Gastroesophageal sphincter (tissue), 4 donors: ENCODE data around the gene KRTAP10-1. TPM values are rescaled to one million over a fixed set of nuclear protein-coding genes. Genes with fewer than 3 reads are reported as not detected.
"Not testable (repeated sequence)": the region's sequence is repeated elsewhere in the genome, so short reads cannot be mapped to it uniquely, and the experiment has no call there.

Experiments
- ATAC-seq: fragments of 150-250 bp; one replicate; pipeline ENCODE4 v1.9.1; 2016; ENCODE audit warnings: mild to moderate bottlenecking, moderate library complexity
- H3K27ac ChIP-seq, 4 donors: fragments of 200-600 bp; sonication (generic) in 3 of 4; 1 replicate in 3 of 4; 2 replicates in 1 of 4; pipeline ENCODE4 v1.5.1; 2016 to 2019
- H3K27me3 ChIP-seq: fragments of 200-600 bp; sonication (generic); one replicate; pipeline ENCODE4 v1.5.1; 2019
- H3K36me3 ChIP-seq, 2 donors: fragments of 200-600 bp; sonication (generic); one replicate each; pipeline ENCODE4 v1.5.1; 2019; ENCODE audit warnings: control low read depth in 1 of 2
- H3K4me1 ChIP-seq, 3 donors: fragments of 200-600 bp; sonication (generic); 1 replicate in 2 of 3; 2 replicates in 1 of 3; pipeline ENCODE4 v1.5.1; 2016 to 2019; ENCODE audit warnings: control low read depth in 2 of 3
- H3K4me3 ChIP-seq, 2 donors: fragments of 200-600 bp; sonication (generic); one replicate each; pipeline ENCODE4 v1.5.1; 2019; ENCODE audit warnings: mild to moderate bottlenecking in 1 of 2, moderate library complexity in 1 of 2
- H3K9me3 ChIP-seq, 3 donors: fragments of 200-600 bp; sonication (generic); one replicate each; pipeline ENCODE4 v1.5.1; 2017 to 2019; ENCODE audit warnings: control low read depth in 2 of 3
- CTCF ChIP-seq, 4 experiments: fragments of 200-600 bp in 2 of 4; fragments of 450-650 bp in 2 of 4; sonication (generic) in 1 of 4; IDR thresholded peaks; one replicate each; pipeline ENCODE4 v1.5.1; 2017 to 2019; ENCODE audit warnings: antibody characterized with exemption in 4 of 4, mild to moderate bottlenecking in 2 of 4, moderate library complexity in 2 of 4
- EP300 ChIP-seq: sonication (generic); formaldehyde crosslinking; IDR thresholded peaks from one replicate; pipeline ENCODE4 v1.6.1; 2017; ENCODE audit warnings: antibody characterized with exemption, mild to moderate bottlenecking
- POLR2A ChIP-seq, 2 donors: fragments of 450-650 bp; IDR thresholded peaks; one replicate each; pipeline ENCODE4 v1.6.1; 2017; ENCODE audit warnings: antibody characterized with exemption in 2 of 2, mild to moderate bottlenecking in 2 of 2, moderate library complexity in 1 of 2
- POLR2AphosphoS5 ChIP-seq: sonication (generic); formaldehyde crosslinking; IDR thresholded peaks from one replicate; pipeline ENCODE4 v1.6.1; 2017; ENCODE audit warnings: antibody characterized with exemption
- WGBS, 2 donors: methylation state at CpG; one replicate each; pipeline ENCODE4 v1.1.5; 2018; ENCODE audit warnings: low coverage in 1 of 2; 5-methylcytosine and 5-hydroxymethylcytosine counted together
- total RNA-seq, 4 donors: library from RNA; depleted of rRNA; stranded (reverse); fragments of >200 nt; gene quantifications; one replicate each; pipeline ENCODE4 v1.1.0, GENCODE V29; 2016

KRTAP10-1 gene
- total RNA-seq, 4 donors from 2014 or later: not detected

- TF ChIP-seq CTCF (IDR thresholded peaks at IDR 0.05) (no peak), POLR2AphosphoS5 (no peak), EP300 (no peak), POLR2A (IDR thresholded peaks at IDR 0.05) (no peak)
- 0 to 50% methylated on average over 1 of the region's 1 CpG for WGBS, 2 donors
- Histone ChIP-seq H3K36me3 (no peaks in the 10 kb centered on the region), H3K4me1 (no peaks in the 10 kb centered on the region), H3K9me3 (peaks cover 0 to 9% (median 2%) of the 10 kb centered on the region in 3 donors), H3K4me3 (no peak overlapping the region), H3K27me3 (peaks cover 26% of the 10 kb centered on the region), H3K27ac (no peak overlapping the region)
- ATAC-seq: no peak
Measured at GRCh38 chr21:44564886-44565598, 25.0 kb upstream of the KRTAP10-1 start.

GRCh38 chr21:44564099-44564498 is 24.1 kb upstream of the KRTAP10-1 start:
- H3K36me3 ChIP-seq: no peaks in the 10 kb centered on the region
- H3K4me1 ChIP-seq: no peaks in the 10 kb centered on the region
- TF ChIP-seq CTCF (IDR thresholded peaks at IDR 0.05) (no peak), EP300 (no peak), POLR2A (IDR thresholded peaks at IDR 0.05) (no peak), POLR2AphosphoS5 (no peak)
- no peak overlapping the region for H3K4me3 ChIP-seq
- ATAC-seq: no peak
- H3K27me3 ChIP-seq: peaks cover 16% of the 10 kb centered on the region
- peaks cover 0 to 17% (median 2%) of the 10 kb centered on the region in 3 donors for H3K9me3 ChIP-seq
- H3K27ac ChIP-seq: no peak overlapping the region
- WGBS, 2 donors: 80 to 91% methylated on average over 1 of the region's 1 CpG

- Histone ChIP-seq H3K27me3 (peaks cover 46% of the 10 kb centered on the region), H3K27ac (no peak within 1 kb of the TSS), H3K9me3 (peaks cover 0 to 27% (median 2%) of the 10 kb centered on the region in 3 donors), H3K36me3 (no peaks in the 10 kb centered on the region), H3K4me3 (no peak within 1 kb of the TSS), H3K4me1 (no peaks in the 10 kb centered on the region)
- ATAC-seq: no peak
- no peak for TF ChIP-seq POLR2A (IDR thresholded peaks at IDR 0.05)
- no peak for TF ChIP-seq EP300
- TF ChIP-seq CTCF (IDR thresholded peaks at IDR 0.05): no peak
- no peak for TF ChIP-seq POLR2AphosphoS5
- 61% methylated on average over 5 of the region's 5 CpGs; no CpG with 5 or more reads in 1 of the 2 donors for WGBS, 2 donors
Measured at GRCh38 chr21:44558695-44559094, 18.7 kb upstream of the KRTAP10-1 start, which contains the start of gene KRTAP10-3. KRTAP10-3 (minus strand) TSS chr21:44558795; CDS start chr21:44558715, 80 bp downstream.

GRCh38 chr21:44558329-44558675 is 18.3 kb upstream of the KRTAP10-1 start:
- 78% methylated on average over 4 of the region's 10 CpGs; no CpG with 5 or more reads in 1 of the 2 donors for WGBS, 2 donors
- not testable (repeated sequence) for H3K4me1 ChIP-seq, H3K27ac ChIP-seq, ATAC-seq, H3K4me3 ChIP-seq, H3K36me3 ChIP-seq
- Histone ChIP-seq H3K27me3 (peaks cover 48% of the 10 kb centered on the region), H3K9me3 (peaks cover 0 to 28% (median 2%) of the 10 kb centered on the region in 3 donors)

- ATAC-seq: no peak
- Histone ChIP-seq H3K36me3 (no peaks in the 10 kb centered on the region), H3K4me1 (no peaks in the 10 kb centered on the region), H3K4me3 (no peak overlapping the region), H3K27me3 (peaks cover 48% of the 10 kb centered on the region), H3K27ac (no peak overlapping the region), H3K9me3 (peaks cover 0 to 28% (median 2%) of the 10 kb centered on the region in 3 donors)
- no peak for TF ChIP-seq CTCF (IDR thresholded peaks at IDR 0.05)
- TF ChIP-seq POLR2A (IDR thresholded peaks at IDR 0.05): no peak
- no peak for TF ChIP-seq POLR2AphosphoS5
- no peak for TF ChIP-seq EP300
- 23 to 44% methylated on average over 9 to 11 of the region's 30 CpGs for WGBS, 2 donors
Measured at GRCh38 chr21:44557491-44558328, 17.7 kb upstream of the KRTAP10-1 start.
